ENCODE data around the gene DPPA2.

DPPA2 gene

GRCh38 chr3:109278141-109278540, 38.2 kb downstream of the DPPA2 start:
- no peak for DNase-seq
- no peak for ATAC-seq (replicated peaks)
- H3K4me1 Mint-ChIP-seq (ENCODE audit: low read depth in 2 of 2), result no peaks in the 10 kb centered on the region
- H3K9me3 Mint-ChIP-seq, result peaks cover 0 to 2% of the 10 kb centered on the region in 2 donors
- H3K27ac Mint-ChIP-seq, result no peak overlapping the region
- H3K27me3 Mint-ChIP-seq, result no peaks in the 10 kb centered on the region
- H3K4me3 Mint-ChIP-seq, result no peak overlapping the region
- no peaks in the 10 kb centered on the region for H3K36me3 Mint-ChIP-seq (ENCODE audit: insufficient read depth)

- Mint-ChIP-seq H3K4me3 (no peak overlapping the region), H3K36me3 (ENCODE audit: insufficient read depth) (no peaks in the 10 kb centered on the region), H3K27ac (no peak overlapping the region), H3K9me3 (no peaks in the 10 kb centered on the region), H3K27me3 (no peaks in the 10 kb centered on the region), H3K4me1 (ENCODE audit: low read depth in 2 of 2) (no peaks in the 10 kb centered on the region)
- no peak for ATAC-seq (replicated peaks)
- DNase-seq, result no peak
Observed at GRCh38 chr3:109275702-109276293, 40.5 kb downstream of the DPPA2 start.

- Mint-ChIP-seq H3K27me3 (no peaks in the 10 kb centered on the region), H3K4me1 (ENCODE audit: low read depth in 2 of 2) (no peaks in the 10 kb centered on the region), H3K4me3 (no peak overlapping the region), H3K9me3 (no peaks in the 10 kb centered on the region), H3K36me3 (ENCODE audit: insufficient read depth) (no peaks in the 10 kb centered on the region), H3K27ac (no peak overlapping the region)
- DNase-seq, result no peak
- ATAC-seq (replicated peaks), result no peak
Observed at GRCh38 chr3:109270779-109271178, 45.5 kb downstream of the DPPA2 start.

GRCh38 chr3:109269577-109270275, 46.6 kb downstream of the DPPA2 start:
- Mint-ChIP-seq H3K27ac (no peak overlapping the region), H3K4me1 (ENCODE audit: low read depth in 2 of 2) (no peaks in the 10 kb centered on the region), H3K9me3 (no peaks in the 10 kb centered on the region), H3K27me3 (no peaks in the 10 kb centered on the region), H3K4me3 (no peak overlapping the region), H3K36me3 (ENCODE audit: insufficient read depth) (no peaks in the 10 kb centered on the region)
- DNase-seq (no peak), ATAC-seq (replicated peaks) (no peak)

- ATAC-seq (replicated peaks) (no peak), DNase-seq (no peak)
- Mint-ChIP-seq H3K4me1 (ENCODE audit: low read depth in 2 of 2) (no peaks in the 10 kb centered on the region), H3K9me3 (no peaks in the 10 kb centered on the region), H3K27me3 (peaks cover 0 to 7% of the 10 kb centered on the region in 2 donors), H3K4me3 (no peak overlapping the region), H3K27ac (no peak overlapping the region), H3K36me3 (ENCODE audit: insufficient read depth) (no peaks in the 10 kb centered on the region)
Observed at GRCh38 chr3:109268181-109268580, 48.1 kb downstream of the DPPA2 start.

- peaks cover 0 to 7% of the 10 kb centered on the region in 2 donors for H3K27me3 Mint-ChIP-seq
- H3K36me3 Mint-ChIP-seq (ENCODE audit: insufficient read depth), result no peaks in the 10 kb centered on the region
- H3K4me1 Mint-ChIP-seq (ENCODE audit: low read depth in 2 of 2), result no peaks in the 10 kb centered on the region
- H3K9me3 Mint-ChIP-seq, result no peaks in the 10 kb centered on the region
- no peak for ATAC-seq (replicated peaks)
- no peak for DNase-seq
- H3K27ac Mint-ChIP-seq, result no peak overlapping the region
- H3K4me3 Mint-ChIP-seq, result no peak overlapping the region
Observed at GRCh38 chr3:109265295-109265694, 51.0 kb downstream of the DPPA2 start.

GRCh38 chr3:109257269-109257668, 59.0 kb downstream of the DPPA2 start:
- no peaks in the 10 kb centered on the region for H3K9me3 Mint-ChIP-seq
- no peak overlapping the region for H3K4me3 Mint-ChIP-seq
- no peaks in the 10 kb centered on the region for H3K36me3 Mint-ChIP-seq (ENCODE audit: insufficient read depth)
- DNase-seq (no peak), ATAC-seq (replicated peaks) (no peak)
- no peaks in the 10 kb centered on the region for H3K4me1 Mint-ChIP-seq (ENCODE audit: low read depth in 2 of 2)
- H3K27me3 Mint-ChIP-seq, result peaks cover 7 to 17% of the 10 kb centered on the region in 2 donors
- no peak overlapping the region for H3K27ac Mint-ChIP-seq

- Mint-ChIP-seq H3K27ac (no peak overlapping the region), H3K27me3 (peaks cover 7 to 17% of the 10 kb centered on the region in 2 donors)
Observed at GRCh38 chr3:109254770-109255169, 61.5 kb downstream of the DPPA2 start.

GRCh38 chr3:109252641-109253040, 63.7 kb downstream of the DPPA2 start:
- ATAC-seq (replicated peaks) (no peak), DNase-seq (no peak)
- peaks cover 0 to 2% of the 10 kb centered on the region in 2 donors for H3K9me3 Mint-ChIP-seq
- peaks cover 0 to 17% of the 10 kb centered on the region in 2 donors for H3K27me3 Mint-ChIP-seq
- no peaks in the 10 kb centered on the region for H3K4me1 Mint-ChIP-seq (ENCODE audit: low read depth in 2 of 2)
- no peaks in the 10 kb centered on the region for H3K36me3 Mint-ChIP-seq (ENCODE audit: insufficient read depth)
- no peak overlapping the region for H3K27ac Mint-ChIP-seq
- H3K4me3 Mint-ChIP-seq, result no peak overlapping the region

More at GRCh38 chr3:109254770-109255169, 61.5 kb downstream of the DPPA2 start:
- ATAC-seq (replicated peaks), result no peak
- Mint-ChIP-seq H3K4me1 (ENCODE audit: low read depth in 2 of 2) (no peaks in the 10 kb centered on the region), H3K36me3 (ENCODE audit: insufficient read depth) (no peaks in the 10 kb centered on the region), H3K9me3 (peaks cover 0 to 2% of the 10 kb centered on the region in 2 donors), H3K4me3 (no peak overlapping the region)
- no peak for DNase-seq
